Measurements from ENCODE around the gene LZIC.

Gene LZIC

GRCh38 chr1:9942939-9943788, at the start of gene LZIC, which contains the start of gene NMNAT1:
Gene LZIC, minus strand, starts transcription at chr1:9943391. Its CDS starts 6,772 bp downstream, at chr1:9936619.
Gene NMNAT1, plus strand, starts transcription at chr1:9943475. Its CDS starts 28,599 bp downstream, at chr1:9972074.
- peak; percentile 98 for DNase-seq (ENCODE audit: low read depth)
- no peak for TF ChIP-seq CTCF (IDR thresholded peaks at IDR 0.05; ENCODE audit: insufficient read depth, low read depth, low read length, missing control alignments)
- peak within 1 kb of the TSS; percentile 97 for H3K4me3 ChIP-seq (ENCODE audit: low read depth, low read length)

GRCh38 chr1:9992910-9993309, 49.7 kb upstream of the LZIC start:
- no peak overlapping the region for H3K4me3 ChIP-seq (ENCODE audit: low read depth, low read length)
- TF ChIP-seq CTCF (IDR thresholded peaks at IDR 0.05; ENCODE audit: insufficient read depth, low read depth, low read length, missing control alignments) = no peak
- no peak for DNase-seq (ENCODE audit: low read depth)

- TF ChIP-seq CTCF (IDR thresholded peaks at IDR 0.05; ENCODE audit: insufficient read depth, low read depth, low read length, missing control alignments) = no peak
- H3K4me3 ChIP-seq (ENCODE audit: low read depth, low read length) = no peak overlapping the region
- no peak for DNase-seq (ENCODE audit: low read depth)
Measured at GRCh38 chr1:9990944-9991343, 47.8 kb upstream of the LZIC start.

DNA sequence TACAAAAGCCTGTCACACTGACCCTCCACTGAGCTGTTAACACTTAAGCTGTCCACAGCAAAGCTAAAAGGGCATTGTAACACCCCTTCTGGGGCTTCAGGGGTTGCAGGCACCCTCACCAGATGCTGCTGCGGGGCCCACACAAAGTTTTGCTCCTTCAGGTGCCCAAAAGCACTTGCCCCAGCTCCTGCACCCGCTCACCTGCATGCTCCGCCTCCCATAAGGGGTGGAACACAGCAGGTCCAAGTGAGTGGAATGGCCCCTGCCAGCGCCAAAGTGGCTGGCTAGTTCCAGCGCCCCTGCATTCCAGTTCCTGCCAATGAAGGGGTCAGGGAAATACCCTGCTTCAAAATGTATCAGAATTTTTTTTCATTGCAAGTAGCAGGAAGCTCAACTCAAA, 46.6 kb upstream of the LZIC start:
- no peak overlapping the region for H3K4me3 ChIP-seq (ENCODE audit: low read depth, low read length)
- no peak for DNase-seq (ENCODE audit: low read depth)
- TF ChIP-seq CTCF (IDR thresholded peaks at IDR 0.05; ENCODE audit: insufficient read depth, low read depth, low read length, missing control alignments) = no peak

DNA sequence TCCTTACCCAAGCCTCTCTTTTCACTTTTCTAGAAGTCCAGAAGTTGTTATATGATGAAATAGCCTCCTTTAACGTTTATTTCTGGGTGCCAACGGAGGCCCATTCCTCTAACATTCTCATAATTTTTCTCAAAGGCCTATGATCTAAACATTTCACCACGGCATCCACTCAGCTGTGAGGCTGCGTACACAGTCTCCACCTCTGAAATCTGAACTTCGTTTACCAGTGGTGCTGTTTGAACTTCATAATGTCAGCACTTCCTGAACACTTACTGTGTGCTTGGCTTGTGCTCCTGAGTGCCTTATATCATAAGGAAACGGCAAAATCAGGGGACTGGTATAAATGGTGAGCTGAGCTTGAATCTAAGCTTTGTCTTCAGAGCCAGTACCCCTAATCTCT, 41.8 kb upstream of the LZIC start:
- TF ChIP-seq CTCF (IDR thresholded peaks at IDR 0.05; ENCODE audit: insufficient read depth, low read depth, low read length, missing control alignments) = no peak
- no peak overlapping the region for H3K4me3 ChIP-seq (ENCODE audit: low read depth, low read length)
- no peak for DNase-seq (ENCODE audit: low read depth)

GRCh38 chr1:9984253-9984652, 41.1 kb upstream of the LZIC start:
- no peak overlapping the region for H3K4me3 ChIP-seq (ENCODE audit: low read depth, low read length)
- TF ChIP-seq CTCF (IDR thresholded peaks at IDR 0.05; ENCODE audit: insufficient read depth, low read depth, low read length, missing control alignments) = no peak

More at GRCh38 chr1:9984253-9984652, 41.1 kb upstream of the LZIC start:
- DNase-seq (ENCODE audit: low read depth) = no peak
